ENCODE results near the gene SLC16A12. TPM values are rescaled to one million over a fixed set of nuclear protein-coding genes. Genes with fewer than 3 reads are reported as not detected.

Gene SLC16A12
- total RNA-seq, 1 donor from 2014 or later = not detected

DNA sequence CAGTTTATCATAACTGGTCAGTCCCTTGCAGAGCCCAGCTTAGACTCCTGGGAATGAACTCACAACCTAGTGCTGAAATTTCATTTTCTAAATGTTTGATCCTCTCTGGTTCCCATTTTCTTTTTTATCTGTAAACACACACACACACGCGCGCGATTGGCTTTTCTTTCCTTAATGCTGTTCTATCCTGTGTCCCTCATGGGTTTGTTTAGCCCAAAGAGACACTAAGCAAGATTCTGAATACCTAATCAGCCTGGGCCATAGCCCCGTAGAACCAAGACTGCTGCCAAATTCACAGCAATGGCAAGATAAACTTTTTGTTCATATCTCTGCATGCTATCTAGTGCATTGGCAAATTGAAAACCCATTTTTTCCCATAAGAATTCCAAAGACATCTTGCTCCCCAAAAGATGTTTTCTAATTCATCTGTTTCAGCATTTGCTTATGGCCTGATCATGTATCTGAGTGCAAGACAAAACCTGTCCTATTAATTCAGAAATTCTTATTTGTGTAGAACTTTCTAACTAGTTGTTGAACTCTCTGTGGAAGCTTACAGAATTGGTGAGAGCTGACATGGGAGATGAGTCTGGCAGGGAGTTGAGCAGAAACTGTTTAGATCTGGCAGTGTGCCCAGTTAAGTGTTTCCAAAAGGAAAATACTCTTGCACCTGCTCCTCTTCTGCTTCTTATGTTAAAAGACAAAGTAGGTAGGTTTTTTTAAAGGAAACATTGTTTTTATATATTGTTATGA is 144.7 kb downstream of the SLC16A12 start:
- Mint-ChIP-seq H3K36me3 (ENCODE audit: unreplicated experiment) (no peaks in the 10 kb centered on the region), H3K27me3 (ENCODE audit: unreplicated experiment) (no peaks in the 10 kb centered on the region), H3K4me1 (ENCODE audit: low read depth, unreplicated experiment) (no peaks in the 10 kb centered on the region), H3K27ac (ENCODE audit: unreplicated experiment) (no peak overlapping the region), H3K4me3 (ENCODE audit: unreplicated experiment) (no peak overlapping the region), H3K9me3 (ENCODE audit: unreplicated experiment) (no peaks in the 10 kb centered on the region)
- DNase-seq = no peak
- no peak for TF ChIP-seq CTCF (IDR thresholded peaks at IDR 0.05; ENCODE audit: partially characterized antibody, unreplicated experiment)

- Mint-ChIP-seq H3K4me1 (ENCODE audit: low read depth, unreplicated experiment) (no peaks in the 10 kb centered on the region), H3K27ac (ENCODE audit: unreplicated experiment) (no peak overlapping the region), H3K9me3 (ENCODE audit: unreplicated experiment) (no peaks in the 10 kb centered on the region), H3K4me3 (ENCODE audit: unreplicated experiment) (no peak overlapping the region), H3K27me3 (ENCODE audit: unreplicated experiment) (no peaks in the 10 kb centered on the region), H3K36me3 (ENCODE audit: unreplicated experiment) (no peaks in the 10 kb centered on the region)
- no peak for DNase-seq
- TF ChIP-seq CTCF (IDR thresholded peaks at IDR 0.05; ENCODE audit: partially characterized antibody, unreplicated experiment) = no peak
Observed at GRCh38 chr10:89389254-89389653, 146.1 kb downstream of the SLC16A12 start.

GRCh38 chr10:89388806-89389205 is 146.6 kb downstream of the SLC16A12 start:
- Mint-ChIP-seq H3K4me1 (ENCODE audit: low read depth, unreplicated experiment) (no peaks in the 10 kb centered on the region), H3K27ac (ENCODE audit: unreplicated experiment) (no peak overlapping the region), H3K4me3 (ENCODE audit: unreplicated experiment) (no peak overlapping the region), H3K9me3 (ENCODE audit: unreplicated experiment) (no peaks in the 10 kb centered on the region), H3K36me3 (ENCODE audit: unreplicated experiment) (no peaks in the 10 kb centered on the region), H3K27me3 (ENCODE audit: unreplicated experiment) (no peaks in the 10 kb centered on the region)
- DNase-seq = no peak
- TF ChIP-seq CTCF (IDR thresholded peaks at IDR 0.05; ENCODE audit: partially characterized antibody, unreplicated experiment) = no peak

GRCh38 chr10:89384474-89385340 is 150.7 kb downstream of the SLC16A12 start:
- Mint-ChIP-seq H3K4me3 (ENCODE audit: unreplicated experiment) (no peak overlapping the region), H3K9me3 (ENCODE audit: unreplicated experiment) (no peaks in the 10 kb centered on the region), H3K4me1 (ENCODE audit: low read depth, unreplicated experiment) (no peaks in the 10 kb centered on the region), H3K27me3 (ENCODE audit: unreplicated experiment) (no peaks in the 10 kb centered on the region), H3K36me3 (ENCODE audit: unreplicated experiment) (no peaks in the 10 kb centered on the region), H3K27ac (ENCODE audit: unreplicated experiment) (no peak overlapping the region)
- no peak for TF ChIP-seq CTCF (IDR thresholded peaks at IDR 0.05; ENCODE audit: partially characterized antibody, unreplicated experiment)
- DNase-seq = no peak

DNA sequence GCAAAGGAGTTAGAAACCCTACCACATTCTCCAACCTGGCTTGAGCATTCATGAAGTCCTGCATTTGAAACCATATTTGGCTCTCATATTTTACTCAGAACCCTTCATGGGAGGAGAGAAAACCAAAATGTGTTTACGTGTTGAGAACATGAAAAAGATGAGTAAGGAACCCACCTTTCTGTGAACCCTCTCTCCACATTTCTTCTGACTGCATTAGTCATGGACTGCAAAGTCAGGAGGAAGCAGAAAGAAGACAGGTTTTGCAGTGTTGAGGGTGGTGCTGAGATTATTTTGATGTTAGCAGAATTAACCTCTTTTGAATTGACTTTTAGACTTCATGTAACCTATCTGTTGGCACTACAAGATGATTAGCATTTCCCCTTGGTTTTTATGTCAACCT is 152.6 kb downstream of the SLC16A12 start:
- no peak for TF ChIP-seq CTCF (IDR thresholded peaks at IDR 0.05; ENCODE audit: partially characterized antibody, unreplicated experiment)
- H3K36me3 Mint-ChIP-seq (ENCODE audit: unreplicated experiment) = no peaks in the 10 kb centered on the region
- no peak overlapping the region for H3K4me3 Mint-ChIP-seq (ENCODE audit: unreplicated experiment)
- no peaks in the 10 kb centered on the region for H3K9me3 Mint-ChIP-seq (ENCODE audit: unreplicated experiment)
- H3K27me3 Mint-ChIP-seq (ENCODE audit: unreplicated experiment) = no peaks in the 10 kb centered on the region
- no peak for DNase-seq
- no peaks in the 10 kb centered on the region for H3K4me1 Mint-ChIP-seq (ENCODE audit: low read depth, unreplicated experiment)
- H3K27ac Mint-ChIP-seq (ENCODE audit: unreplicated experiment) = no peak overlapping the region

Measured in glutamatergic neuron (in vitro differentiated cells).